Measurements from ENCODE around the gene VSIG10L2.

- TF ChIP-seq, protein P1, sequence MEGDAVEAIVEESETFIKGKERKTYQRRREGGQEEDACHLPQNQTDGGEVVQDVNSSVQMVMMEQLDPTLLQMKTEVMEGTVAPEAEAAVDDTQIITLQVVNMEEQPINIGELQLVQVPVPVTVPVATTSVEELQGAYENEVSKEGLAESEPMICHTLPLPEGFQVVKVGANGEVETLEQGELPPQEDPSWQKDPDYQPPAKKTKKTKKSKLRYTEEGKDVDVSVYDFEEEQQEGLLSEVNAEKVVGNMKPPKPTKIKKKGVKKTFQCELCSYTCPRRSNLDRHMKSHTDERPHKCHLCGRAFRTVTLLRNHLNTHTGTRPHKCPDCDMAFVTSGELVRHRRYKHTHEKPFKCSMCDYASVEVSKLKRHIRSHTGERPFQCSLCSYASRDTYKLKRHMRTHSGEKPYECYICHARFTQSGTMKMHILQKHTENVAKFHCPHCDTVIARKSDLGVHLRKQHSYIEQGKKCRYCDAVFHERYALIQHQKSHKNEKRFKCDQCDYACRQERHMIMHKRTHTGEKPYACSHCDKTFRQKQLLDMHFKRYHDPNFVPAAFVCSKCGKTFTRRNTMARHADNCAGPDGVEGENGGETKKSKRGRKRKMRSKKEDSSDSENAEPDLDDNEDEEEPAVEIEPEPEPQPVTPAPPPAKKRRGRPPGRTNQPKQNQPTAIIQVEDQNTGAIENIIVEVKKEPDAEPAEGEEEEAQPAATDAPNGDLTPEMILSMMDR (IDR thresholded peaks at IDR 0.05), result no peak
- TF ChIP-seq POLR2A (IDR thresholded peaks at IDR 0.05), result no peak
These were observed 15.8 kb upstream of the VSIG10L2 start for GRCh38 chr11:125930076-125930450.
